ENCODE measurements around the gene USP51.

DNA sequence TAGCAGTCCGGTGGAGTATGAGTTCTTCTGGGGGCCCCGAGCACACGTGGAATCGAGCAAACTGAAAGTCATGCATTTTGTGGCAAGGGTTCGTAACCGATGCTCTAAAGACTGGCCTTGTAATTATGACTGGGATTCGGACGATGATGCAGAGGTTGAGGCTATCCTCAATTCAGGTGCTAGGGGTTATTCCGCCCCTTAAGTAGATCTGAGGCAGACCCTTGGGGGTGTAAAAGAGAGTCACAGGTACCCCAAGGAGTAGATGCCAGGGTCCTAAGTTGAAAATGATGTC lies 36.9 kb downstream of the USP51 start:
- TF ChIP-seq TCF4 (CRISPR knock-in tag; IDR thresholded peaks at IDR 0.05; ENCODE audit: borderline replicate concordance) = no peak
- no peak for TF ChIP-seq CSDC2 (CRISPR knock-in tag; IDR thresholded peaks at IDR 0.05)
- TF ChIP-seq, protein P1, sequence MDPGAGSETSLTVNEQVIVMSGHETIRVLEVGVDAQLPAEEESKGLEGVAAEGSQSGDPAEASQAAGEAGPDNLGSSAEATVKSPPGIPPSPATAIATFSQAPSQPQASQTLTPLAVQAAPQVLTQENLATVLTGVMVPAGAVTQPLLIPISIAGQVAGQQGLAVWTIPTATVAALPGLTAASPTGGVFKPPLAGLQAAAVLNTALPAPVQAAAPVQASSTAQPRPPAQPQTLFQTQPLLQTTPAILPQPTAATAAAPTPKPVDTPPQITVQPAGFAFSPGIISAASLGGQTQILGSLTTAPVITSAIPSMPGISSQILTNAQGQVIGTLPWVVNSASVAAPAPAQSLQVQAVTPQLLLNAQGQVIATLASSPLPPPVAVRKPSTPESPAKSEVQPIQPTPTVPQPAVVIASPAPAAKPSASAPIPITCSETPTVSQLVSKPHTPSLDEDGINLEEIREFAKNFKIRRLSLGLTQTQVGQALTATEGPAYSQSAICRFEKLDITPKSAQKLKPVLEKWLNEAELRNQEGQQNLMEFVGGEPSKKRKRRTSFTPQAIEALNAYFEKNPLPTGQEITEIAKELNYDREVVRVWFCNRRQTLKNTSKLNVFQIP (CRISPR knock-in tag; IDR thresholded peaks at IDR 0.05; ENCODE audit: borderline replicate concordance, low read depth) = no peak
- no peak for TF ChIP-seq RARB (CRISPR knock-in tag; IDR thresholded peaks at IDR 0.05)
- TF ChIP-seq SNAI2 (CRISPR knock-in tag; IDR thresholded peaks at IDR 0.05) = no peak

Data from SK-N-SH treated with all-trans-retinoic acid at 6 μM for 48 hours (cell line).